Measurements from ENCODE around the gene SIN3A.

SIN3A gene

GRCh38 chr15:75358771-75359536, 92.5 kb downstream of the SIN3A start:
- Histone ChIP-seq H2AFZ (ENCODE audit: low read depth, low read length) (no peak overlapping the region), H3K9ac (ENCODE audit: low read length) (no peak overlapping the region), H3K4me1 (ENCODE audit: control insufficient read depth, insufficient read depth, low read depth, low read length) (no peaks in the 10 kb centered on the region), H3K4ac (ENCODE audit: low read depth in 1 of 2, low read length in 2 of 2) (no peak overlapping the region), H3K79me1 (replicated peaks; ENCODE audit: low read length, poor library complexity, severe bottlenecking) (peaks cover 12% of the 10 kb centered on the region), H2AK5ac (ENCODE audit: low read length, severe bottlenecking) (no peak overlapping the region), H2BK12ac (ENCODE audit: low read length in 2 of 2) (no peak overlapping the region), H2BK120ac (ENCODE audit: low read depth, low read length) (no peak overlapping the region), H3K36me3 (ENCODE audit: control insufficient read depth in 1 of 2, insufficient read depth in 2 of 2, low read depth in 1 of 2, low read length in 2 of 2) (peaks cover 77 to 87% of the 10 kb centered on the region in 2 experiments), H3K4me2 (ENCODE audit: low read length, poor library complexity, severe bottlenecking) (no peak overlapping the region), H3K27me3 (ENCODE audit: control insufficient read depth in 1 of 2, insufficient read depth in 1 of 2, low read length in 2 of 2) (no peaks in the 10 kb centered on the region), H4K8ac (ENCODE audit: low read length) (no peak overlapping the region), H3K14ac (ENCODE audit: low read length in 2 of 2) (no peak overlapping the region), H3K4me3 (ENCODE audit: insufficient read depth in 1 of 2, low read depth in 1 of 2, low read length in 2 of 2) (no peak overlapping the region), H3K18ac (ENCODE audit: low read depth in 1 of 2, low read length in 2 of 2) (no peak overlapping the region), H3K23ac (ENCODE audit: low read length in 2 of 2) (no peak overlapping the region), H3K27ac (ENCODE audit: low read length, poor library complexity, severe bottlenecking) (no peak overlapping the region), H4K91ac (ENCODE audit: low read length) (no peak overlapping the region), H2BK15ac (ENCODE audit: low read depth, poor library complexity, severe bottlenecking) (no peak overlapping the region), H3K9me3 (ENCODE audit: control insufficient read depth, low read length) (no peaks in the 10 kb centered on the region), H2BK5ac (ENCODE audit: low read depth, low read length, poor library complexity, severe bottlenecking) (no peak overlapping the region)
- WGBS, result over 99% methylated on average over 7 of the region's 10 CpGs
- DNase-seq, result no peak

DNA sequence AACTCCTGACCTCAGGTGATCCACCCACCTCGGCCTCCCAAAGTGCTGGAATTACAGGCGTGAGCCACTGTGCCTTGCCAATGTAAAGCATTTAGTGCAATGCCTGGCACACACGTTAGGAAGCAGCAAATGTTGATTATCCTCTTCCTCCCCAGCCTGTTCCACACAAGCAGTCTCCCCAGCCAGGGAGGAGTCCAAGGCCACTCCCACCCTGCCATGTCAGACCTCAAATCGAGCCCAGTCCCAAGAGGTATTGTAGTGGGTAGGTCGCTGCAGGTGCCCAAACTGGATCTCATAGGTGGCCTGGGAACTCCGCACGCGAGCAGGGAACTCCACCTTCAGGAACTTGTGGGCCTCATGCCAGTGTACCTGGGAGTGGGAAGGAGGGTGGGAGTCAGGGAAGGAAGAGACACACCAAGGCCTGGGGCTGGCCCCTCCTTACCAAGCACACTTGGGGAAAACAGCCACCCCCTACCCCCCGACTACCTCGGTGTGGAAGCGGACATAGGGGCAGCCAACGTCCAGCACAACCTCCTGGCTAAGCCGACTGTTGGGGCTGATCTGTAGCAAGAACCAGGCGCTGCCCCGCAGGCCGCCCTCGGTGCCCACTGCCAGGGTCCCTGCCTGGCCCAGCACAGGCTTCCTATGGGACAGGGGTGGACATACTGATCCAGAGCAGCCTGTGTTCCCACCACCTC, 93.4 kb downstream of the SIN3A start:
- H2AFZ ChIP-seq (ENCODE audit: low read depth, low read length), result no peak overlapping the region
- H3K9me3 ChIP-seq (ENCODE audit: control insufficient read depth, low read length), result no peaks in the 10 kb centered on the region
- no peak overlapping the region for H2BK15ac ChIP-seq (ENCODE audit: low read depth, poor library complexity, severe bottlenecking)
- WGBS, result 98% methylated on average over 13 of the region's 17 CpGs
- no peaks in the 10 kb centered on the region for H3K27me3 ChIP-seq (ENCODE audit: control insufficient read depth in 1 of 2, insufficient read depth in 1 of 2, low read length in 2 of 2)
- no peak overlapping the region for H2BK120ac ChIP-seq (ENCODE audit: low read depth, low read length)
- H3K79me1 ChIP-seq (replicated peaks; ENCODE audit: low read length, poor library complexity, severe bottlenecking), result peaks cover 9% of the 10 kb centered on the region
- H3K4me1 ChIP-seq (ENCODE audit: control insufficient read depth, insufficient read depth, low read depth, low read length), result no peaks in the 10 kb centered on the region
- no peak overlapping the region for H3K9ac ChIP-seq (ENCODE audit: low read length)
- no peak overlapping the region for H4K91ac ChIP-seq (ENCODE audit: low read length)
- H2BK12ac ChIP-seq (ENCODE audit: low read length in 2 of 2), result no peak overlapping the region
- no peak overlapping the region for H3K4me2 ChIP-seq (ENCODE audit: low read length, poor library complexity, severe bottlenecking)
- H2AK5ac ChIP-seq (ENCODE audit: low read length, severe bottlenecking), result no peak overlapping the region
- no peak overlapping the region for H3K14ac ChIP-seq (ENCODE audit: low read length in 2 of 2)
- no peak overlapping the region for H4K8ac ChIP-seq (ENCODE audit: low read length)
- no peak overlapping the region for H3K4me3 ChIP-seq (ENCODE audit: insufficient read depth in 1 of 2, low read depth in 1 of 2, low read length in 2 of 2)
- no peak overlapping the region for H3K18ac ChIP-seq (ENCODE audit: low read depth in 1 of 2, low read length in 2 of 2)
- H3K4ac ChIP-seq (ENCODE audit: low read depth in 1 of 2, low read length in 2 of 2), result no peak overlapping the region
- H3K36me3 ChIP-seq (ENCODE audit: control insufficient read depth in 1 of 2, insufficient read depth in 2 of 2, low read depth in 1 of 2, low read length in 2 of 2), result peaks cover 72 to 87% of the 10 kb centered on the region in 2 experiments
- H3K27ac ChIP-seq (ENCODE audit: low read length, poor library complexity, severe bottlenecking), result no peak overlapping the region
- no peak for DNase-seq
- no peak overlapping the region for H3K23ac ChIP-seq (ENCODE audit: low read length in 2 of 2)
- H2BK5ac ChIP-seq (ENCODE audit: low read depth, low read length, poor library complexity, severe bottlenecking), result no peak overlapping the region

GRCh38 chr15:75356517-75356916, 95.0 kb downstream of the SIN3A start:
- H3K18ac ChIP-seq (ENCODE audit: low read depth in 1 of 2, low read length in 2 of 2), result no peak overlapping the region
- no peak for DNase-seq
- no peak overlapping the region for H3K4me2 ChIP-seq (ENCODE audit: low read length, poor library complexity, severe bottlenecking)
- no peak overlapping the region for H2BK12ac ChIP-seq (ENCODE audit: low read length in 2 of 2)
- H3K4me1 ChIP-seq (ENCODE audit: control insufficient read depth, insufficient read depth, low read depth, low read length), result no peaks in the 10 kb centered on the region
- no peak overlapping the region for H3K4ac ChIP-seq (ENCODE audit: low read depth in 1 of 2, low read length in 2 of 2)
- H2BK120ac ChIP-seq (ENCODE audit: low read depth, low read length), result no peak overlapping the region
- no peak overlapping the region for H2AFZ ChIP-seq (ENCODE audit: low read depth, low read length)
- H3K27me3 ChIP-seq (ENCODE audit: control insufficient read depth in 1 of 2, insufficient read depth in 1 of 2, low read length in 2 of 2), result no peaks in the 10 kb centered on the region
- H3K9ac ChIP-seq (ENCODE audit: low read length), result no peak overlapping the region
- no peak overlapping the region for H3K27ac ChIP-seq (ENCODE audit: low read length, poor library complexity, severe bottlenecking)
- H2AK5ac ChIP-seq (ENCODE audit: low read length, severe bottlenecking), result no peak overlapping the region
- no peak overlapping the region for H4K91ac ChIP-seq (ENCODE audit: low read length)
- no peak overlapping the region for H2BK5ac ChIP-seq (ENCODE audit: low read depth, low read length, poor library complexity, severe bottlenecking)
- no peak overlapping the region for H3K14ac ChIP-seq (ENCODE audit: low read length in 2 of 2)
- no peak overlapping the region for H3K23ac ChIP-seq (ENCODE audit: low read length in 2 of 2)
- H4K8ac ChIP-seq (ENCODE audit: low read length), result no peak overlapping the region
- H3K9me3 ChIP-seq (ENCODE audit: control insufficient read depth, low read length), result no peaks in the 10 kb centered on the region
- H3K79me1 ChIP-seq (replicated peaks; ENCODE audit: low read length, poor library complexity, severe bottlenecking), result peaks cover 3% of the 10 kb centered on the region
- H3K36me3 ChIP-seq (ENCODE audit: control insufficient read depth in 1 of 2, insufficient read depth in 2 of 2, low read depth in 1 of 2, low read length in 2 of 2), result peaks cover 57 to 79% of the 10 kb centered on the region in 2 experiments
- H2BK15ac ChIP-seq (ENCODE audit: low read depth, poor library complexity, severe bottlenecking), result no peak overlapping the region
- H3K4me3 ChIP-seq (ENCODE audit: insufficient read depth in 1 of 2, low read depth in 1 of 2, low read length in 2 of 2), result no peak overlapping the region
- 94% methylated on average over 20 of the region's 20 CpGs for WGBS

GRCh38 chr15:75356006-75356405, 95.5 kb downstream of the SIN3A start:
- Histone ChIP-seq H3K27ac (ENCODE audit: low read length, poor library complexity, severe bottlenecking) (no peak overlapping the region), H3K9ac (ENCODE audit: low read length) (no peak overlapping the region), H2BK5ac (ENCODE audit: low read depth, low read length, poor library complexity, severe bottlenecking) (no peak overlapping the region), H2AFZ (ENCODE audit: low read depth, low read length) (no peak overlapping the region), H3K18ac (ENCODE audit: low read depth in 1 of 2, low read length in 2 of 2) (no peak overlapping the region), H3K9me3 (ENCODE audit: control insufficient read depth, low read length) (no peaks in the 10 kb centered on the region), H2BK120ac (ENCODE audit: low read depth, low read length) (no peak overlapping the region), H2BK15ac (ENCODE audit: low read depth, poor library complexity, severe bottlenecking) (no peak overlapping the region), H3K36me3 (ENCODE audit: control insufficient read depth in 1 of 2, insufficient read depth in 2 of 2, low read depth in 1 of 2, low read length in 2 of 2) (peaks cover 52 to 74% of the 10 kb centered on the region in 2 experiments), H4K91ac (ENCODE audit: low read length) (no peak overlapping the region), H2AK5ac (ENCODE audit: low read length, severe bottlenecking) (no peak overlapping the region), H3K23ac (ENCODE audit: low read length in 2 of 2) (no peak overlapping the region), H3K14ac (ENCODE audit: low read length in 2 of 2) (no peak overlapping the region), H4K8ac (ENCODE audit: low read length) (no peak overlapping the region), H3K4me1 (ENCODE audit: control insufficient read depth, insufficient read depth, low read depth, low read length) (no peaks in the 10 kb centered on the region), H3K27me3 (ENCODE audit: control insufficient read depth in 1 of 2, insufficient read depth in 1 of 2, low read length in 2 of 2) (no peaks in the 10 kb centered on the region), H3K4ac (ENCODE audit: low read depth in 1 of 2, low read length in 2 of 2) (no peak overlapping the region), H3K79me1 (replicated peaks; ENCODE audit: low read length, poor library complexity, severe bottlenecking) (no peaks in the 10 kb centered on the region), H3K4me2 (ENCODE audit: low read length, poor library complexity, severe bottlenecking) (no peak overlapping the region), H3K4me3 (ENCODE audit: insufficient read depth in 1 of 2, low read depth in 1 of 2, low read length in 2 of 2) (no peak overlapping the region), H2BK12ac (ENCODE audit: low read length in 2 of 2) (no peak overlapping the region)
- DNase-seq, result no peak
- 95% methylated on average over 28 of the region's 28 CpGs for WGBS
